PC-9 (cell line): ENCODE data around the gene COL4A6. TPM values are rescaled to one million over a fixed set of nuclear protein-coding genes. Genes with fewer than 3 reads are reported as not detected.

ENCODE experiments used
- BruUV-seq: library from RNA; stranded (reverse); fragments of 400-500 nt; replicated peaks from 2 replicates; lab custom pipeline; 2021; lab: Mats Ljungman, UMichigan
- CTCF ChIA-PET: fragments of 300-600 bp; sonication (Branson Sonifier 250); formaldehyde crosslinking; loops from one replicate; lab custom pipeline; 2022; ENCODE audit warnings: antibody characterized with exemption; lab: Charles Lee
- POLR2A ChIA-PET: fragments of 300-600 bp; sonication (Branson Sonifier 250); formaldehyde crosslinking; loops from one replicate; lab custom pipeline; 2022; ENCODE audit warnings: antibody characterized with exemption; ENCODE audit not compliant: unreplicated experiment; lab: Charles Lee
- DNase-seq, 2 experiments: peaks; one replicate each; pipeline versions ENCODE4 v3.0.0 to v3.0.0-alpha.2; 2015 to 2022; ENCODE audit warnings: mixed read lengths in 1 of 2
- H2AFZ ChIP-seq: fragments of 200-600 bp; sonication (generic); 2 replicates; pipeline ENCODE4 v1.8.1; 2017; ENCODE audit warnings: antibody characterized with exemption
- H3F3A ChIP-seq: fragments of 200-600 bp; sonication (generic); 2 replicates; pipeline ENCODE4 v1.8.1; 2017; ENCODE audit warnings: antibody characterized with exemption, mild to moderate bottlenecking, low read depth; ENCODE audit not compliant: insufficient read depth
- H3K27ac ChIP-seq: fragments of 200-600 bp; sonication (generic); 2 replicates; pipeline ENCODE4 v1.6.1; 2016; ENCODE audit warnings: mixed run types
- H3K27me3 ChIP-seq: fragments of 200-600 bp; sonication (generic); 2 replicates; pipeline ENCODE4 v1.6.1; 2016; ENCODE audit warnings: low read depth, mixed run types; ENCODE audit not compliant: insufficient read depth
- H3K36me3 ChIP-seq: fragments of 200-600 bp; sonication (generic); 2 replicates; pipeline ENCODE4 v1.6.1; 2016; ENCODE audit warnings: low read depth, mixed run types
- H3K4me1 ChIP-seq: fragments of 200-600 bp; sonication (generic); replicated peaks from 2 replicates; pipeline ENCODE4 v1.6.1; 2016; ENCODE audit warnings: mixed run types; ENCODE audit not compliant: insufficient read depth
- H3K4me2 ChIP-seq: fragments of 200-600 bp; sonication (generic); 2 replicates; pipeline ENCODE4 v1.6.1; 2017; ENCODE audit warnings: mixed run types
- H3K4me3 ChIP-seq: fragments of 200-600 bp; sonication (generic); 2 replicates; pipeline ENCODE4 v1.6.1; 2016; ENCODE audit warnings: mixed run types
- H3K79me2 ChIP-seq: fragments of 200-600 bp; sonication (generic); 2 replicates; pipeline ENCODE4 v1.6.1; 2017; ENCODE audit warnings: low read depth, mixed run types
- H3K9me2 ChIP-seq: fragments of 200-600 bp; sonication (generic); 2 replicates; pipeline ENCODE4 v1.8.1; 2017; ENCODE audit warnings: mild to moderate bottlenecking; ENCODE audit not compliant: insufficient read depth
- H3K9me3 ChIP-seq: fragments of 200-600 bp; sonication (generic); 2 replicates; pipeline ENCODE4 v1.8.1; 2016; ENCODE audit warnings: low read depth; ENCODE audit not compliant: insufficient read depth
- H4K20me1 ChIP-seq: fragments of 200-600 bp; sonication (generic); 2 replicates; pipeline ENCODE4 v1.8.1; 2017; ENCODE audit not compliant: insufficient read depth
- EZH2 ChIP-seq: fragments of 200-600 bp; sonication (generic); IDR thresholded peaks from 2 replicates; pipeline ENCODE4 v1.8.0; 2017; ENCODE audit warnings: antibody characterized with exemption, low read depth
- intact Hi-C: fragments of 100-400 bp; cut with micrococcal nuclease; formaldehyde crosslinking; loops from one replicate; pipeline ENCODE4 v1.10.0; 2022; ENCODE audit not compliant: unreplicated experiment
- total RNA-seq: library from RNA; stranded (reverse); gene quantifications from 2 replicates; pipeline ENCODE4 v1.2.3, GENCODE V29; 2021
- TF ChIP-seq, protein P1 (sequence below): fragments of 200-600 bp; sonication (generic); conservative IDR thresholded peaks from 2 replicates; pipeline ENCODE4 v1.6.1; 2017; ENCODE audit warnings: mixed run types, antibody characterized with exemption, mild to moderate bottlenecking, moderate library complexity

COL4A6 gene
- total RNA-seq, 1 experiment from 2014 or later: 15.5 TPM

DNA sequence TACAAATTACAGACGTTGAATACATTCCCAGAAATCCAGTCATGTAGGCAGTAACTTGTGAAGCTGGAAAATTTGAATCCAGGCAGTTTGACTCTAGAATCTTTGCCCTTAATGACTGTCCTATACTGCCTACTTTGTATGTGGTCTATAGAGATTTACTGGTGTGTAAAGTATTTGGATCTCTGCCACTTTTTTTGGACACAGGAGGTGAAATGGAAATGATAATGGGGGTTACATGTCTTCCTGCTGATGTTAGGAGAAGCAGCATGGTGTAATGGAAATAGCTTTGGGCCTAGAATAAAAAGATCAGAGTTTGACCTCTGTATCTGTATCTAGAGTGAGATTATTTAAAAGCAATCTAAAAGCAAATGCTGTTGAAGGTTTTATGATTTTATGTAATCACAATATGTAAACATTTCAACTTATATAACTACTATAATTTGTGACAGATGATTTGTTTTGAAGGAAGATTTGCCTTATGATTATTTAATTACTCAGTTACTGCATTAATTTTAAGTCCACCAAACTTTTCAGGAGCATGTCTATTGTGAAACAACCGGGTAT is 4.8 kb upstream of the COL4A6 start:
- ChIA-PET CTCF (no interaction called here), POLR2A (no interaction called here)
- intact Hi-C loops: no loop called here
- Histone ChIP-seq H3K4me2 (peak overlapping the region; percentile 83), H3K9me2 (no peaks in the 10 kb centered on the region), H3K36me3 (peaks cover 7% of the 10 kb centered on the region), H3K79me2 (peaks cover 19% of the 10 kb centered on the region; the same call in 1 of the 2 replicates), H3F3A (0 out of 2 replicates have a peak, but pooled peaks cover 3% of the 10 kb centered on the region), H3K4me3 (no peak overlapping the region), H3K27me3 (no peaks in the 10 kb centered on the region), H3K4me1 (peaks cover 39% of the 10 kb centered on the region), H2AFZ (no peak overlapping the region), H3K27ac (no peak overlapping the region), H4K20me1 (no peaks in the 10 kb centered on the region), H3K9me3 (no peaks in the 10 kb centered on the region)
- TF ChIP-seq EZH2: no peak
- TF ChIP-seq, protein P1, sequence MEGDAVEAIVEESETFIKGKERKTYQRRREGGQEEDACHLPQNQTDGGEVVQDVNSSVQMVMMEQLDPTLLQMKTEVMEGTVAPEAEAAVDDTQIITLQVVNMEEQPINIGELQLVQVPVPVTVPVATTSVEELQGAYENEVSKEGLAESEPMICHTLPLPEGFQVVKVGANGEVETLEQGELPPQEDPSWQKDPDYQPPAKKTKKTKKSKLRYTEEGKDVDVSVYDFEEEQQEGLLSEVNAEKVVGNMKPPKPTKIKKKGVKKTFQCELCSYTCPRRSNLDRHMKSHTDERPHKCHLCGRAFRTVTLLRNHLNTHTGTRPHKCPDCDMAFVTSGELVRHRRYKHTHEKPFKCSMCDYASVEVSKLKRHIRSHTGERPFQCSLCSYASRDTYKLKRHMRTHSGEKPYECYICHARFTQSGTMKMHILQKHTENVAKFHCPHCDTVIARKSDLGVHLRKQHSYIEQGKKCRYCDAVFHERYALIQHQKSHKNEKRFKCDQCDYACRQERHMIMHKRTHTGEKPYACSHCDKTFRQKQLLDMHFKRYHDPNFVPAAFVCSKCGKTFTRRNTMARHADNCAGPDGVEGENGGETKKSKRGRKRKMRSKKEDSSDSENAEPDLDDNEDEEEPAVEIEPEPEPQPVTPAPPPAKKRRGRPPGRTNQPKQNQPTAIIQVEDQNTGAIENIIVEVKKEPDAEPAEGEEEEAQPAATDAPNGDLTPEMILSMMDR: no peak
- BruUV-seq: no TSS peak
- DNase-seq: no peak

DNA sequence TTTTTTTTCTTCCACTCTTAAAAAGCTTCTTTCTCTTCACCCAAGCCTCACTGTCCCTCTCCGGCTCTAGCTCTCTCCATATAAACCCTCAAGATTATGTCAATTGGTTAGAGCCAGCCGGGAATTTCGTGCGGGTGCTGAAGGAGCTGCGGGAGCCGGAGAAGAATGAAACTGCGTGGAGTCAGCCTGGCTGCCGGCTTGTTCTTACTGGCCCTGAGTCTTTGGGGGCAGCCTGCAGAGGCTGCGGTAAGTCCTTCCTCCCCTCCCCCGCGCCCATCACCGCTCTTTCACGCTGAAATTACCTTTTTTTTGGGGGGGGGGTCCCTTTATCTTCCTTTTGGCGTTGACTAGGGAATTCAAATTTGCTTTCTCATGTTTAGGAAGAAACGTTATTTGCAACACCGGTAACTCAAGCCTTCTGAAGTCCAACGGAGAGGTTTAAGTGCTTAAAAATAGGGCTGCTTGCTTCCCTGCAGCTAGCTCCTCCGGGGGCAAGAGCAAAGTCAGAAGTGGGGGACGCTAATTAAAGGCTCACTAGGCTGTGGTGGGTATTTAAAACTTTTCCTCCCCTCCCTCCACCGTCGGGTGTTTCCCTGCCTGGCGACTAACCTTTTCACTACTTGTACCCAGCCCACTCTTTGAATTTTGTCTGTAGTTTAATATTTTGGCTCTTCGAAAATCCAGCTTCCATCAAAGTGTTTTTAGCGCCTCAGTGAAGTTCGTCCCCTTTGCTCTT is 1.9 kb upstream of the COL4A6 start:
- no peaks in the 10 kb centered on the region for H4K20me1 ChIP-seq
- POLR2A ChIA-PET: interaction anchor here (0.6 kb wide), 2 partner anchors 92 to 1647 kb away, joined by 6 to 8 read pairs; no protein-coding TSS in a partner anchor
- no peaks in the 10 kb centered on the region for H3F3A ChIP-seq
- H3K4me3 ChIP-seq: peak overlapping the region; percentile 85
- CTCF ChIA-PET: no interaction called here
- no peaks in the 10 kb centered on the region for H3K9me3 ChIP-seq
- H3K4me2 ChIP-seq: peak overlapping the region; percentile 83
- H3K36me3 ChIP-seq: peaks cover 2% of the 10 kb centered on the region; the same call in 1 of the 2 replicates
- DNase-seq: no peak
- TF ChIP-seq, protein P1: no peak
- TF ChIP-seq EZH2: no peak
- peak overlapping the region; percentile 96 for H2AFZ ChIP-seq
- TSS peak; percentile 63 for BruUV-seq
- H3K27me3 ChIP-seq: no peaks in the 10 kb centered on the region
- H3K27ac ChIP-seq: no peak overlapping the region
- H3K4me1 ChIP-seq: peaks cover 26% of the 10 kb centered on the region
- intact Hi-C loops: loop anchor here (1.0 to 2.0 kb wide), 2 partner anchors 42 to 127 kb away; no protein-coding TSS in a partner anchor
- no peaks in the 10 kb centered on the region for H3K9me2 ChIP-seq
- peaks cover 19% of the 10 kb centered on the region; the same call in 1 of the 2 replicates for H3K79me2 ChIP-seq

DNA sequence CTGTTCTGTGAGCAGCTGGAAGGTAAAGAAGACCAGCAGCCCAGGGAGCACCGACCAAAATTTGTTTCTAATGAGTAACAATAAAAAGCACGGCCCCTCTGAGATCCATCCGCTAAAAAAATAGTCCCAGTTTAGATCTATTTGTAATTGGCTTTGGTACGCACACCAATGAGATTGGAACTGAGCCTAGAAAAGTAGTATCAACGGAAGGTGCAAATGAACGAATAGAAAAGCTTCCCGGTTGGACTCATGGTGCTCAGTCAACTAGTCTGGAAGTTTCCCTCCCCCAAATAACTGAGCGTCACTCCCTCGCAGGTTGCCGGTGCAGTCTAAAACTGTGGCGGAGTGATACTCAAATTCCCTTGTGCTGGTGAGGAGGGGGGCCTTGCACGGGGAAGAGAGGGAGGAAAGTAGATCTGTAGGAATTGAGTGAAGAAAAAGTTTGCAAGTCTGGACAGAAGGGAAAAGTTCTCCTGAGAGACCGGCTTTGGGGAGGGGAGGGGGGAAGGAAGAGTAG is 1.3 kb upstream of the COL4A6 start, which contains the start of gene COL4A5:
Gene COL4A5, plus strand, starts transcription at position 413 of the 517 bp plus-strand sequence. CDS start 288 bp downstream, outside the sequence.
- H3K9me3 ChIP-seq: no peaks in the 10 kb centered on the region
- peaks cover 19% of the 10 kb centered on the region; the same call in 1 of the 2 replicates for H3K79me2 ChIP-seq
- peak within 1 kb of the TSS; percentile 96 for H2AFZ ChIP-seq
- intact Hi-C loops: loop anchor here (1.0 to 2.0 kb wide), 2 partner anchors 41 to 127 kb away; no protein-coding TSS in a partner anchor
- H3K4me1 ChIP-seq: peaks cover 26% of the 10 kb centered on the region
- DNase-seq: peak; percentile 72 to 79
- POLR2A ChIA-PET: interaction anchor here (0.6 kb wide), 2 partner anchors 92 to 1648 kb away, joined by 6 to 8 read pairs; no protein-coding TSS in a partner anchor
- peak within 1 kb of the TSS; percentile 83 for H3K4me2 ChIP-seq
- no peaks in the 10 kb centered on the region for H3F3A ChIP-seq
- H3K36me3 ChIP-seq: no peaks in the 10 kb centered on the region; the same call in 1 of the 2 replicates
- H3K27me3 ChIP-seq: no peaks in the 10 kb centered on the region
- no peaks in the 10 kb centered on the region for H3K9me2 ChIP-seq
- no peak within 1 kb of the TSS for H3K27ac ChIP-seq
- peak within 1 kb of the TSS; percentile 85 for H3K4me3 ChIP-seq
- no peaks in the 10 kb centered on the region for H4K20me1 ChIP-seq
- BruUV-seq: no TSS peak
- CTCF ChIA-PET: interaction anchor here (0.6 kb wide), 1 partner anchor 582 kb away, joined by 3 read pairs; no protein-coding TSS in a partner anchor
- TF ChIP-seq EZH2: no peak
- TF ChIP-seq, protein P1: no peak
